ENCODE data around the gene SYNCRIP.
"Not testable (repeated sequence)": the region's sequence is repeated elsewhere in the genome, so short reads cannot be mapped to it uniquely, and the experiment has no call there.

SYNCRIP gene

DNA sequence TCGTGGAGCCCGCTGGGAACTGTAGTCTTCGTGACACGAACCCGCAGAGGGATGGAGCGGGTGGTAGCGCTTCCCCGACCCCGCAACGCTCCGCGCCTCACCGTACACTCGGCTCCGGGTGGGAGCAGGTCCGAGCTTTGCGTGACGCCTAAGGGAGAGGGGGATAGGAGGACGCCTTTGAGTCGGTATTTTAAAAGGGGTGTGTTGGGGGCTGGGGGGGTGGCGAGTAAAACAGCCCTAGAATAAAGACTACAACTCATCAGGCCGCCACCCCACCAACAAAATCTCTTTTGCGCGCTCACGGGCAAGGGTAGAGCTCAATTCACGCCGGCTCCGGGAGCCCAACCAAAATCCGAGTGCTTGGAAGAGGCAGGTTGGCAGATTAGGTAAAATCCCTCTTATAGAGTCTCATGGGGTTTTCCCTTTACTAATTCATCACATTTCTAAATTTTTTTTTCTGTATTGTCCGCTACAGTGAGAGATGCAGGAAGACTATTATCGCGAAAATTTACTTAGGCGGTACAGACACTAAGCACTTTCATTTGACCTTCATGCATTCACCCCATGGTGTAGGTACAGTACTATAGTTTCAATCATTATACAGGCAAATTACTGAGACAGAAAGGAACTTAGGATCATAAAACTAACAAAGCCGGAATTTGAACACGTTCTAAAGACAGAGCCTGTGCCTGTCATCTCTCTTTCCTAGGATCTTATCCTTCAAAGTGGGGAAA, 48.3 kb downstream of the SYNCRIP start:
- no peak for DNase-seq (ENCODE audit: low read depth)

DNA sequence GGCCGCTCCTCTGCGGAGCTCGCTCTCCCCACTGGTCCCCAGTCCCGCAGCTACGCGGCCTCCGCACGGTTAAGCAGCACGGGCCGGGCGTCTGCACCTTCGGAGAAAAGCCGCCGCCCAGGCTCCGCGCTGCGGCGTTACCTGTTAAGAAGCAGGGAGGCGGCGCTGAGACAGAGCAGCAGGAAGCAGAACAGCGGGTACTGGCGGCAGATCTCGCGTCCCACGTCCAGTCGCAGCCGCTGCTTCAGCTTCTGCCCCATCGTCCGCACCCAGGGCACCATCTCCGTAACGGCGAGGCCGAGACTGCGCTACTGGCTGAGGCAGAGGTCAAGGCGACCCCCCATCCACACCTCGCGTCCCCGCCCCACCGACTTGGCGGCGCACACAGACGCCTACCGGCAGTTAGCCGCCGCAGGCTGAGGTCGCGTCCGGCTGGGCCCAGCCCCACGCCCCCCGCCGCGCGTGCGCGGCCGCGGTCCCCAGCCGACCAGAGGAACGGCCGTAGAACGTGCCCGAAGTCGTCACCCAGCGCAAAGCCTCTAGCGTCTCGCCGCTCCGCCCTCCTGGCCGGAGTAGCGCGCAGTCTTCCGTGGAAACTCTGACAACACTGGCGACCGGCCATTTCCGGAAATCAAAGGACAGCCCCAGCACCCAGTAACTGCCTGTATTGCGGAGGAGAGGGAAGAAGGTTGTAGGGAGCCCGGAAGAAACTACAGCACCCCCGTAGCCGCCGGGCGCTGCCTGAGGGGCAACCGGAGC, 49.1 kb downstream of the SYNCRIP start, which contains the start of gene SNX14:
Gene SNX14 (minus strand): TSS at position 421 of the 759 bp plus-strand sequence. CDS start 140 bp downstream, at position 281.
- DNase-seq (ENCODE audit: low read depth) = peak; percentile 77

DNA sequence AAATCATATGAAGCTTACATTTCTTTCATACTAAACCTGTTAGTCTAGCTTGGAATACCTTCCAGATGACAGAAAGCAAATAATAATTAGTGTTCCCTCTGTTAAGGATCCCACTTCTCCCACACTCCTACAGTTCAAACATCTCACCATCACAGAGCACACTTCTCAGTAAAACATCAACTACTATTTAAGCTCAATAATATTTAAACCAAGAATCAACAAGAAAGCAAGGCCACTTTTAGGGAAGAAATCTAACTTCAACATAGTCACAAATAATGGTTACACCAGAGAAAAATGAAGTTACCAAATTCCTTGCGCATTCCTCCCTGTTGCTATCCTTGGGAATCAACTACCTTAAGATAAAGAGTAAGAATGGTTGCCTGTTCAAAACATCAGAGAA, 50.7 kb downstream of the SYNCRIP start:
- DNase-seq (ENCODE audit: low read depth) = no peak

DNA sequence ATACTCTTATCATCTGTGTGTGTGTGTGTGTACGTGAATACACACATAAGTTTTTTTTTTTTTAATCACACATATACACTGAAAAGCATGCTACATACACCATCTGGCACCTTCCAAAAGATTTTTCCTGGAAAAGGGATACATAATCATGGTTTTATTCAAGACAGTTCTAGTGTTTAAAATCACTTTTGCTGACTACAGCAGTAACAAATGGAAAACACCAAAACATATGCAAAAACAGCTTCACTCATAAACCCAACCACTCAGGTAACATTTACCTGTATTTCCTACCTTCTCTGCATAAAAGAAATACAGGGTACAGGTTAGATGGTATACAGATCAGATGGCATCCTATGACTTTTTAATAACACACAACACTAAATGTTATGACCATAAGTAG, 51.5 kb downstream of the SYNCRIP start:
- DNase-seq (ENCODE audit: low read depth) = no peak

DNA sequence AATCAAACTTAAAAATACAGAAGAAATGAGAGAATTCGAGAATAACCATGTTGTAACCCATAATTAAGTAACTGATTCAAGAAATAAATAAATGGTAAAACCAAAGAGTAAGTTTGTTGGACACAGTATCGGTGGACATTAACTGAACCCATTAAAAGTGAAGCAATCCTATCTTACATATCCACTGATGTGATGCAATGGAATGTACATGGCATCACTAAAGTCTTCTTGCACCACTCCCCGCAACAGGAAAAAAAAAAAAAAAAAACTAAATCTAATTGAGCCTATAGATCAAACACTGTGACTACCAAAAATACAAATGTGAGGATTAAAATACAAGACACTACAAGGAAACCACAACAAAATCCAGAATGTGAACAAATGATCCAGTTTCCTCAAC, 56.9 kb downstream of the SYNCRIP start:
- DNase-seq (ENCODE audit: low read depth) = no peak

DNA sequence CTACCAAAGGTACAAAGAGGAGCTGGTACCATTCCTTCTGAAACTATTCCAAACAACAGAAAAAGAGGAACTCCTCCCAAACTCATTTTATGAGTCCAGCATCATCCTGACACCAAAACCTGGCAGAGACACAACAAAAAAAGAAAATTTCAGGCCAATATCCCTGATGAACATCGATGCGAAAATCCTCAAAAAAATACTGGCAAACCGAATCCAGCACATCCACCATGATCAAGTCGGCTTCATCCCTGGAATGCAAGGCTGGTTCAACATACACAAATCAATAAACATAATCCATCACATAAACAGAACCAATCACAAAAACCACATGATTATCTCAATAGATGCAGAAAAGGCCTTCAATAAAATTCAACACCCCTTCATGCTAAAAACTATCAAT, 59.9 kb downstream of the SYNCRIP start:
- not testable (repeated sequence) for DNase-seq (ENCODE audit: low read depth)

DNA sequence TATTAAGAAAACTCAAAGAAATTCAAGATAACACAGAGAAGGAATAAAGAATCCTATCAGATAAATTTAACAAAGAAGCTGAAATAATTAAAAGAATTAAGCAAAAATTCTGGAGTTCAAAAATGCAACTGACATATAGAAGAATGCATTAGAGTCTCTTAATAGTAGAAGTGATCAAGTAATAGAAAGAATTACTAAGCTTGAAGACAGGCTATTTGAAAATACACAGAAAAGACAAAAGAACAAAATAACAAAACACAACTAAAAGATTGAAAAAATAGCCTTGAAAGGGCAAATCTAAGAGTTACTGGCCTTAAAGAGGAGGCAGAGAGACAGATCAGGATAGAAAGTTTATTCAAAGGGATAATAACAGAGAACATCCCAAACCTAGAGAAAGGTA, 61.1 kb downstream of the SYNCRIP start:
- DNase-seq (ENCODE audit: low read depth) = no peak

DNA sequence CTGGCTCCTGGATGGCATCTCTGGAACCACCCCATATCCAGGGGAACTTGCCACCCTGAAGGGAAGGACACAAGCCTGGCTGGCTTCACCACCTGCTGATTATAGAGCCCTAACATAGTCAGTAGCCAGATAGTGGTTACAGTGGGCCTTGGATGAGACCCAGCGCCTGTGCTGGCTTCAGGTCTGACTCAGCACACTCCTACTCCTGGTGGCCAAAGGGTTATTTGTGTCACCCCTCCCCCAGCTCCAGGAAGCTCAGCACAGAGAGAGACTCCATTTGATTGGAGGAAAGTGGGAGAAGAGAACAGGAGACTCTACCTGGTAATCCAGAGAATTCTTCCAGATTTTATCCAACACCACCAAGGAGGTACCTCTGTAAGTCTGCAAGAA, 61.8 kb downstream of the SYNCRIP start:
- DNase-seq (ENCODE audit: low read depth) = no peak

DNA sequence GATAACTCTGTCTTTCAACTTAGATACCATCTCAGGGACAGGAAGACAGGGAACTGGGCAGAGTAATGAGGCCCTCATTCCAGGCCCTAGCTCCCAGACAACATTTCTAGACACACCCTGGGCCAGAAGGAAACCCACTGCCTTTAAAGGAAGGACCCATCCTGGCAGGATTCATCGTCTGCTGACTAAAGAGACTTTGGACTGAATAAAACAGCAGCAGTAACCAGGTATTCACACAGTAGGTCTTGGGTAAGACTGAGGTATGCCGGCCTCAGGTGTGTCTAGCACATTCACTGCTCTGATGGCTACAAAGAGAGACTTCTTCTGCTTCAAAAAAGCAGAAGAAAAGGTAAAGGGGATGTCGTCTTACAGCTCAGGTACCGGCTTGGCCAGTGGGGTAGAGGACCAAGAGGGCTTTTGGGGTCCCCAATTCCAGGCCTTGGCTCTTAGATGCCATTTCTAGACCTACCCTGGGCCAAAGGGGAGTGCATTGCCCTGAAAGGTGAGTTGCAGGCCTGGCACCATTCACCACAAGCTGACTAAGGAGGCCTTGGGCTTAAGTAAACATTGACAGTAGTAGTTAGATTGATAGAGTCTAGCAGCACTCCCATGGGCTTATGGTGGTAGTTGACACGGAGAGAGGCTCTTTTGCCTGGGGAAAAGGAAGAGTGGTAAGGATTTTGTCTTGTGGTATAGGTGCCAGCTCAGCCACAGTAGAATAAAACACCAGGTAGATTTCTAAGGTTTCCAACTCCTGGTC, 62.4 kb downstream of the SYNCRIP start:
- no peak for DNase-seq (ENCODE audit: low read depth)

DNA sequence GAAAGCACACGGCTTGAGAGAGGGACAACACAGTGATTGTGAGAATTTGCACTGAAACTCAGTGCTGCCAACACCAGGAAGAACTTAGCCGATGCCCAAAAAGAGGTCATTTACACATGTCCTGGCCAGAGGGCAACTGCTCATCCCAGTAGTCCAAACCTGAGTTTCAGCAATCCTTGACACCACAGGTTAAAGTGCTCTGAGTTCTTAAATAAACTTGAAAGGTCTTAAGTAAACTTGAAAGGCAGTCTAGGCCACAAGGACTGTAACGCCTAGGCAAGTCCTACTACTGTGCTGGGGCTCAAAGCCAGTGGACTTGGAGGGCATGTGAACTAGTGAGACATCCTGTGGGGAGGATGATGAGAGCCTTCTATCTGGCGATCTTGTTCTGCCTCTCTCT, 63.1 kb downstream of the SYNCRIP start:
- no peak for DNase-seq (ENCODE audit: low read depth)

DNA sequence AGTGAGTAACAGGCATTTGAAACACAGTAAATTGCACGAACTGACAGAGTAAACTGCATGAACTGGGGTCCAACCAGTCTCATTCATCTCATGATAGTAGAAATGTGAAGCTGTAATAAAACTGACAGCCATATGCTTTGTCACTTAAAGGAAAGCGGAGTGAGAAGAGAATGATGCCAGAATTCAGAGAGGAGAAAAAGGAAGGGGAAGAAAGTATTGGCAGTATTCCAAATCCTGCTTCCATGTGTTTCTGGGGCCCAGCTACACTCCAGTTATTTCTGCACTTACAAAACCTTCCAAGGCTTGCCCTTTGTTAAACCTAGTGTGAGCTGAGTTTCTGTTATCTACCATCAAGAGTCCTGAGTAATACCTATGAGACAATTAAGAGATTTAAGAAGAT, 66.2 kb downstream of the SYNCRIP start:
- no peak for DNase-seq (ENCODE audit: low read depth)

DNA sequence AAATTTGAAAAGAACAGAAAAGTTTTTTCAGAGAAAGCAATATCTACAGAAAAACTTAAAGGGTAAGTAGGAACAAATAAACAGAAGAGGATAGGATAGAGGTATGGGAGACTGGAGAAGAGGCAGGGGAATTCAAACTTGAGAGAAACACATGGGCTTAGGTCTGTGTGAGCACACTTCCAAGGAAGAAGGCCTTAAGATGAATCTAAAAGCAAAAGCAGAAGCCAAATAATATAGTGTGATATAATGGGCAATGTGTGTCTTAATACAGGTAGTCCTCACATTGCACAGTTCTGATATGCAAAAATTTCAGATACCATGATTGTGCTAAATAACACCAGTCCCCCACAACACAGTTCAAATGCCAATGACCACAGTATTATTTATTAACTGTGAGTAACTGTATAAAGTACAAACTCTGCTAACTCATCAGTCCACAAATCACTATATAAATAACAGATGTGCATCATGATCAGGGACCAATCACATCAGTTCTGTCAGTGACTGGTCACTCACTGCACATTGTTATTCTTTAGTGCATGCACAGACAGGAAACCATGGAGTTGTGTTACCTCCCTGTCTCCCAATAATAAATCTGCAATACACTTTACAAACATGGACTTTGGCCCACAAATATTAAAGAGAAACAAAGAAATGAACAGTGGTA, 67.6 kb downstream of the SYNCRIP start:
- no peak for DNase-seq (ENCODE audit: low read depth)

DNA sequence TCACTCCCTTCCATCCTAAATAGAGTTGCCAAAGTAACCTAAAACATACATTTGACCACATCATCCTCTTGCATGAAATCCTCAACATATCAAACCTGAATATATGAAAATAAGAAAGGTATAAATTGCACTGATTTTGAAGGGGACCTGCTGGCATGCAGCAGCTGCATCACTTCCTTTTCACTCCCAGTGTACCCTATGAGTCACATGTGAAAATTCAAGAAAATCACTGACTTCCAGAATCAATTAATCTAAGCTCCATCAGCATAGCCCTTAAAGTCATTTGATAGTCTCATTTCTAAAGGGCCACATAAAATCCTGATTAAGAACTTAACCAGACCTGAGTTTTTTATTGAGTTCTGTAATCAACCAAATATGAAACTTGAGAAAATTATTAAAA, 73.4 kb downstream of the SYNCRIP start:
- DNase-seq (ENCODE audit: low read depth) = no peak

DNA sequence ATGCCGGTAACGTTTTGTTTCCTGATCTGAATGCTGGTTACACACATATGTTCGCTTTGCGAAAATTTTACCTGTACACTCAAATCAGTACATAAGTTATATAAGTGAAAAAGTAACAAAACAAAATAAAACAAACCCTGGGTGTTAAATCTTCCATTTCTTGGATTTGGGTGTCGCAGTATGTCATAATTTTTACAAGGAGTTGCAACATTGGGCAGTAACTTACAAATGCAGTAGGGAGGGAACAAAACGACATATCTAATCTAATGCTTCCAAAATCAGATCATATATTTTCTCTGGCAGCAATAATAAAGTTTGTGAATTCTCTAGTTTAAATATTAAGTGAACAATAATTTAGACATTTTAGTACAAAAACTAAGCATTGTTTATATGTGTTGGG, 74.3 kb downstream of the SYNCRIP start:
- DNase-seq (ENCODE audit: low read depth) = no peak

DNA sequence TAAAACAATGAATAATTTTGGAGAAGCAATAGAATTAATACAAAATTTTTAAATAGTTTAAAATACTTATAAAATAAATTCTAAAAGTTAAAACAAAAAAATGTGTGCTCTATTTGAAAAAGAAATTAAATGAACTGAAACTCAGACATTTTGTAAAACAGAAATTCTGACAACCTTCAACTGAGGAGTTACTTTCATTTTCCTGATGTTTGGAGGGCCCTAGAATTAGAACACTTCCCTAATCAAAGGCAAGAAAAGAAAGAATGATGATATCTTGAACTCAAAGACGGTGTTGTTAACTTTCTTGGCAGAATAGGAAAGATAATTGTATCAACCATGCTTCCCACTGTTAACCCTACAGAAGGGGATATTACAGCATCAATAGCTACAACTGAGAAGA, 77.0 kb downstream of the SYNCRIP start:
- no peak for DNase-seq (ENCODE audit: low read depth)

DNA sequence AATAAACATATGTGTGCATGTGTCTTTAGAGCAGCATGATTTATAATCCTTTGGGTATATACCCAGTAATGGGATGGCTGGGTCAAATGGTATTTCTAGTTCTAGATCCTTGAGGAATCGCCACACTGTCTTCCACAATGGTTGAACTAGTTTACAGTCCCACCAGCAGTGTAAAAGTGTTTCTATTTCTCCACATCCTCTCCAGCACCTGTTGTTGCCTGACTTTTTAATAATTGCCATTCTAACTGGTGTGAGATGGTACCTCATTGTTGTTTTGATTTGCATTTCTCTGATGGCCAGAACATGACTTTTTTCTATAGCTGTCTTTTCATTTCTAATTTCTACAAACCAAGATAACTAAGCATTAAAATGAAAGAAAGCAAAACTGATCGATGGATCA, 78.5 kb downstream of the SYNCRIP start:
- DNase-seq (ENCODE audit: low read depth) = not testable (repeated sequence)

Measured in stimulated activated CD8-positive, alpha-beta memory T cell treated with anti-CD3 and anti-CD28 coated beads, Interleukin-4, amount 100 ng/mL, for 24 hours (primary cell).